GM23338 (cell line): ENCODE results near the gene CBY1. TPM values are rescaled to one million over a fixed set of nuclear protein-coding genes. Genes with fewer than 3 reads are reported as not detected.

Source experiments
- ATAC-seq: fragments of 200-7000 bp; cut with Tn5 transposase; 3 replicates; pipeline ENCODE4 v1.9.1; 2020
- DNase-seq: peaks from one replicate; pipeline ENCODE4 v3.0.0-alpha.2; 2015; ENCODE audit warnings: low spot score
- H2AFZ ChIP-seq: fragments of 200-600 bp; sonication (generic); 2 replicates; pipeline ENCODE4 v1.8.0; 2016; ENCODE audit warnings: antibody characterized with exemption, mild to moderate bottlenecking, moderate library complexity
- H3F3A ChIP-seq: fragments of 200-600 bp; sonication (generic); replicated peaks from 2 replicates; pipeline ENCODE4 v1.8.0; 2017; ENCODE audit warnings: antibody characterized with exemption, mixed run types, low read depth
- H3K27ac ChIP-seq: fragments of 200-600 bp; sonication (generic); 2 replicates; pipeline ENCODE4 v1.6.1; 2016; ENCODE audit warnings: low read depth
- H3K27me3 ChIP-seq: fragments of 200-600 bp; sonication (generic); 2 replicates; pipeline ENCODE4 v1.8.0; 2016; ENCODE audit warnings: mild to moderate bottlenecking, mixed run types, moderate library complexity; ENCODE audit not compliant: insufficient read depth
- H3K36me3 ChIP-seq: fragments of 200-600 bp; sonication (generic); 2 replicates; pipeline ENCODE4 v1.8.0; 2016; ENCODE audit warnings: mild to moderate bottlenecking; ENCODE audit not compliant: insufficient read depth
- H3K4me1 ChIP-seq: fragments of 200-600 bp; sonication (generic); 2 replicates; pipeline ENCODE4 v1.8.0; 2016; ENCODE audit warnings: mild to moderate bottlenecking, moderate library complexity; ENCODE audit not compliant: insufficient read depth
- H3K4me2 ChIP-seq: fragments of 200-600 bp; sonication (generic); 2 replicates; pipeline ENCODE4 v1.7.1; 2017; ENCODE audit warnings: mixed run types
- H3K4me3 ChIP-seq: fragments of 200-600 bp; sonication (generic); 2 replicates; pipeline ENCODE4 v1.6.1; 2016; ENCODE audit warnings: mixed run types
- H3K79me2 ChIP-seq: fragments of 200-600 bp; sonication (generic); replicated peaks from 2 replicates; pipeline ENCODE4 v1.8.0; 2017; ENCODE audit warnings: mild to moderate bottlenecking; ENCODE audit not compliant: insufficient read depth
- H3K9me2 ChIP-seq: fragments of 200-600 bp; sonication (generic); 2 replicates; pipeline ENCODE4 v1.8.0; 2017; ENCODE audit not compliant: insufficient read depth
- H4K20me1 ChIP-seq: fragments of 200-600 bp; sonication (generic); replicated peaks from 2 replicates; pipeline ENCODE4 v1.8.0; 2017; ENCODE audit warnings: mild to moderate bottlenecking; ENCODE audit not compliant: insufficient read depth
- H3K27ac Mint-ChIP-seq: 2 replicates; pipeline ENCODE4 v1.8.0; 2020; ENCODE audit warnings: inconsistent platforms, mild to moderate bottlenecking, moderate library complexity, mixed read lengths
- H3K27me3 Mint-ChIP-seq: 3 replicates; pipeline ENCODE4 v1.8.0; 2022; ENCODE audit warnings: low read depth, mild to moderate bottlenecking, moderate library complexity, mixed read lengths, inconsistent platforms; ENCODE audit not compliant: insufficient read depth, poor library complexity
- H3K36me3 Mint-ChIP-seq: 3 replicates; pipeline ENCODE4 v1.8.0; 2021; ENCODE audit warnings: low read depth, mild to moderate bottlenecking, inconsistent platforms, moderate library complexity, mixed read lengths
- H3K4me1 Mint-ChIP-seq: 3 replicates; pipeline ENCODE4 v1.8.0; 2020; ENCODE audit warnings: mild to moderate bottlenecking, inconsistent platforms, mixed read lengths
- H3K4me3 Mint-ChIP-seq: 3 replicates; pipeline ENCODE4 v1.8.0; 2021; ENCODE audit warnings: moderate library complexity, mild to moderate bottlenecking, inconsistent platforms, mixed read lengths
- H3K9me3 Mint-ChIP-seq: 3 replicates; pipeline ENCODE4 v1.8.0; 2020; ENCODE audit warnings: moderate library complexity, mild to moderate bottlenecking, inconsistent platforms, mixed read lengths
- CREB1 ChIP-seq: fragments of 250-450 bp; sonication (Bioruptor Pico); IDR thresholded peaks from 2 replicates; pipeline ENCODE4 v1.5.0; 2020; ENCODE audit warnings: low read depth, mild to moderate bottlenecking, moderate library complexity
- CTCF ChIP-seq, 2 experiments: fragments of 200-600 bp in 1 of 2; sonication (generic) in 1 of 2; conservative IDR thresholded peaks; 2 replicates each; pipeline versions ENCODE4 v1.5.1 to v1.6.1; 2016 to 2017; ENCODE audit warnings: antibody characterized with exemption in 2 of 2, low read depth in 2 of 2, mild to moderate bottlenecking in 2 of 2, moderate library complexity in 1 of 2
- EZH2 ChIP-seq: fragments of 200-600 bp; sonication (generic); IDR thresholded peaks from one replicate; pipeline ENCODE4 v1.8.0; 2017; ENCODE audit warnings: antibody characterized with exemption, mild to moderate bottlenecking, low read depth; ENCODE audit not compliant: unreplicated experiment
- EZH2phosphoT487 ChIP-seq: fragments of 200-600 bp; sonication (generic); IDR thresholded peaks from one replicate; pipeline ENCODE4 v1.8.1; 2018; ENCODE audit warnings: antibody characterized with exemption; ENCODE audit not compliant: unreplicated experiment
- JUNB ChIP-seq: IDR thresholded peaks from one replicate; pipeline ENCODE4 v1.6.1; 2016; ENCODE audit warnings: antibody characterized with exemption; ENCODE audit not compliant: unreplicated experiment
- NANOG ChIP-seq: IDR thresholded peaks from 2 replicates; pipeline ENCODE4 v1.6.1; 2016; ENCODE audit warnings: antibody characterized with exemption, borderline replicate concordance
- POLR2AphosphoS5 ChIP-seq: IDR thresholded peaks from 2 replicates; pipeline ENCODE4 v1.6.1; 2016; ENCODE audit warnings: antibody characterized with exemption, low read depth
- REST ChIP-seq: IDR thresholded peaks from one replicate; pipeline ENCODE4 v1.6.1; 2018; ENCODE audit warnings: antibody characterized with exemption; ENCODE audit not compliant: unreplicated experiment
- STAT1 ChIP-seq: IDR thresholded peaks from one replicate; pipeline ENCODE4 v1.6.1; 2016; ENCODE audit warnings: antibody characterized with exemption; ENCODE audit not compliant: unreplicated experiment
- ZNF114 ChIP-seq: fragments of 250-450 bp; sonication (Bioruptor Pico); IDR thresholded peaks from 2 replicates; pipeline ENCODE4 v1.5.0; 2020; ENCODE audit warnings: mild to moderate bottlenecking, moderate library complexity
- ZNF331 ChIP-seq: fragments of 250-450 bp; sonication (Bioruptor Pico); IDR thresholded peaks from 2 replicates; pipeline ENCODE4 v1.5.0; 2020; ENCODE audit warnings: low read depth, mild to moderate bottlenecking, moderate library complexity
- polyA plus RNA-seq: library from polyadenylated mRNA; unstranded; fragments of >200 nt; fragmentation: Nextera tagmentation; extraction: Ambion mirVana; gene quantifications from 2 replicates; pipeline ENCODE4 v1.2.1, GENCODE V29; 2016
- total RNA-seq: library from RNA; depleted of rRNA; stranded (reverse); fragments of >200 nt; shearing (Covaris generic); gene quantifications from 2 replicates; pipeline ENCODE4 v1.2.3, GENCODE V29; 2014
- TF ChIP-seq, protein P1 (sequence below): IDR thresholded peaks from 2 replicates; pipeline ENCODE4 v1.6.1; 2016; ENCODE audit warnings: antibody characterized with exemption
- TF ChIP-seq, protein P2 (sequence below): fragments of 250-450 bp; sonication (Bioruptor Pico); IDR thresholded peaks from 2 replicates; pipeline ENCODE4 v1.5.0; 2020; ENCODE audit warnings: mild to moderate bottlenecking, moderate library complexity

The CBY1 gene
- total and polyA plus RNA-seq, 2 experiments from 2014 or later = 12.8 to 36.4 TPM

DNA sequence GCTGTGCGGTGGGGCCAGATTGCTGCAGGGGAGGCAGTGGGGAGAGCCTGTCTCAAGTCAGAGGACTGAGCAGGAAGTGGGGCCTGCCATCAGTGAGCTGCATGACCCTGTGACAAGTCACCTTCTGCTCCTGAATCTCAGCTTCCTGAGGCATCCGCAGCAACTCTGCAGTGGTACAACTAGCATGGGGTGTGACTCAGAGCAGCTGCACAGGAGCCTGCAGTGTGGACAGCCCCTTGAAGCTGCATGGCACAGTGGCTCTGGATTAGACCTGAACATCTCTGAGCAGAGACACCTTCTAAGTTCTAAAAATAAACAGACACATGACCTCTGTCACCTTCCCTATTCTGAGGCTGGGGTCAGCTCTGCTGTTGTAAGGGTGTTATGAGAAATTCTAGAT is 18.2 kb upstream of the CBY1 start:
- DNase-seq (no peak), ATAC-seq (no peak)
- Mint-ChIP-seq H3K4me1 (no peaks in the 10 kb centered on the region), H3K27ac (no peak overlapping the region), H3K4me3 (no peak overlapping the region), H3K36me3 (peaks cover 5% of the 10 kb centered on the region), H3K9me3 (no peaks in the 10 kb centered on the region), H3K27me3 (peaks cover 9% of the 10 kb centered on the region)
- peaks cover 3% of the 10 kb centered on the region; the same call in 1 of the 2 replicates for H4K20me1 ChIP-seq
- no peaks in the 10 kb centered on the region for H3K4me1 ChIP-seq
- H3K4me2 ChIP-seq = no peak overlapping the region
- H3K4me3 ChIP-seq = no peak overlapping the region
- no peak overlapping the region for H3K27ac ChIP-seq
- H3K79me2 ChIP-seq = no peaks in the 10 kb centered on the region
- no peaks in the 10 kb centered on the region for H3F3A ChIP-seq
- no peaks in the 10 kb centered on the region for H3K9me2 ChIP-seq
- TF ChIP-seq, protein P1, sequence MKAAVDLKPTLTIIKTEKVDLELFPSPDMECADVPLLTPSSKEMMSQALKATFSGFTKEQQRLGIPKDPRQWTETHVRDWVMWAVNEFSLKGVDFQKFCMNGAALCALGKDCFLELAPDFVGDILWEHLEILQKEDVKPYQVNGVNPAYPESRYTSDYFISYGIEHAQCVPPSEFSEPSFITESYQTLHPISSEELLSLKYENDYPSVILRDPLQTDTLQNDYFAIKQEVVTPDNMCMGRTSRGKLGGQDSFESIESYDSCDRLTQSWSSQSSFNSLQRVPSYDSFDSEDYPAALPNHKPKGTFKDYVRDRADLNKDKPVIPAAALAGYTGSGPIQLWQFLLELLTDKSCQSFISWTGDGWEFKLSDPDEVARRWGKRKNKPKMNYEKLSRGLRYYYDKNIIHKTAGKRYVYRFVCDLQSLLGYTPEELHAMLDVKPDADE = no peak
- TF ChIP-seq CTCF (conservative IDR thresholded peaks at IDR 0.05; ENCODE audit: low read depth in 2 of 2) (no peak), REST (no peak), JUNB (no peak), CREB1 (no peak), POLR2AphosphoS5 (no peak), EZH2phosphoT487 (no peak), EZH2 (no peak), ZNF331 (CRISPR knock-in tag) (no peak), STAT1 (no peak), ZNF114 (CRISPR knock-in tag) (no peak), NANOG (no peak)
- TF ChIP-seq, protein P2, sequence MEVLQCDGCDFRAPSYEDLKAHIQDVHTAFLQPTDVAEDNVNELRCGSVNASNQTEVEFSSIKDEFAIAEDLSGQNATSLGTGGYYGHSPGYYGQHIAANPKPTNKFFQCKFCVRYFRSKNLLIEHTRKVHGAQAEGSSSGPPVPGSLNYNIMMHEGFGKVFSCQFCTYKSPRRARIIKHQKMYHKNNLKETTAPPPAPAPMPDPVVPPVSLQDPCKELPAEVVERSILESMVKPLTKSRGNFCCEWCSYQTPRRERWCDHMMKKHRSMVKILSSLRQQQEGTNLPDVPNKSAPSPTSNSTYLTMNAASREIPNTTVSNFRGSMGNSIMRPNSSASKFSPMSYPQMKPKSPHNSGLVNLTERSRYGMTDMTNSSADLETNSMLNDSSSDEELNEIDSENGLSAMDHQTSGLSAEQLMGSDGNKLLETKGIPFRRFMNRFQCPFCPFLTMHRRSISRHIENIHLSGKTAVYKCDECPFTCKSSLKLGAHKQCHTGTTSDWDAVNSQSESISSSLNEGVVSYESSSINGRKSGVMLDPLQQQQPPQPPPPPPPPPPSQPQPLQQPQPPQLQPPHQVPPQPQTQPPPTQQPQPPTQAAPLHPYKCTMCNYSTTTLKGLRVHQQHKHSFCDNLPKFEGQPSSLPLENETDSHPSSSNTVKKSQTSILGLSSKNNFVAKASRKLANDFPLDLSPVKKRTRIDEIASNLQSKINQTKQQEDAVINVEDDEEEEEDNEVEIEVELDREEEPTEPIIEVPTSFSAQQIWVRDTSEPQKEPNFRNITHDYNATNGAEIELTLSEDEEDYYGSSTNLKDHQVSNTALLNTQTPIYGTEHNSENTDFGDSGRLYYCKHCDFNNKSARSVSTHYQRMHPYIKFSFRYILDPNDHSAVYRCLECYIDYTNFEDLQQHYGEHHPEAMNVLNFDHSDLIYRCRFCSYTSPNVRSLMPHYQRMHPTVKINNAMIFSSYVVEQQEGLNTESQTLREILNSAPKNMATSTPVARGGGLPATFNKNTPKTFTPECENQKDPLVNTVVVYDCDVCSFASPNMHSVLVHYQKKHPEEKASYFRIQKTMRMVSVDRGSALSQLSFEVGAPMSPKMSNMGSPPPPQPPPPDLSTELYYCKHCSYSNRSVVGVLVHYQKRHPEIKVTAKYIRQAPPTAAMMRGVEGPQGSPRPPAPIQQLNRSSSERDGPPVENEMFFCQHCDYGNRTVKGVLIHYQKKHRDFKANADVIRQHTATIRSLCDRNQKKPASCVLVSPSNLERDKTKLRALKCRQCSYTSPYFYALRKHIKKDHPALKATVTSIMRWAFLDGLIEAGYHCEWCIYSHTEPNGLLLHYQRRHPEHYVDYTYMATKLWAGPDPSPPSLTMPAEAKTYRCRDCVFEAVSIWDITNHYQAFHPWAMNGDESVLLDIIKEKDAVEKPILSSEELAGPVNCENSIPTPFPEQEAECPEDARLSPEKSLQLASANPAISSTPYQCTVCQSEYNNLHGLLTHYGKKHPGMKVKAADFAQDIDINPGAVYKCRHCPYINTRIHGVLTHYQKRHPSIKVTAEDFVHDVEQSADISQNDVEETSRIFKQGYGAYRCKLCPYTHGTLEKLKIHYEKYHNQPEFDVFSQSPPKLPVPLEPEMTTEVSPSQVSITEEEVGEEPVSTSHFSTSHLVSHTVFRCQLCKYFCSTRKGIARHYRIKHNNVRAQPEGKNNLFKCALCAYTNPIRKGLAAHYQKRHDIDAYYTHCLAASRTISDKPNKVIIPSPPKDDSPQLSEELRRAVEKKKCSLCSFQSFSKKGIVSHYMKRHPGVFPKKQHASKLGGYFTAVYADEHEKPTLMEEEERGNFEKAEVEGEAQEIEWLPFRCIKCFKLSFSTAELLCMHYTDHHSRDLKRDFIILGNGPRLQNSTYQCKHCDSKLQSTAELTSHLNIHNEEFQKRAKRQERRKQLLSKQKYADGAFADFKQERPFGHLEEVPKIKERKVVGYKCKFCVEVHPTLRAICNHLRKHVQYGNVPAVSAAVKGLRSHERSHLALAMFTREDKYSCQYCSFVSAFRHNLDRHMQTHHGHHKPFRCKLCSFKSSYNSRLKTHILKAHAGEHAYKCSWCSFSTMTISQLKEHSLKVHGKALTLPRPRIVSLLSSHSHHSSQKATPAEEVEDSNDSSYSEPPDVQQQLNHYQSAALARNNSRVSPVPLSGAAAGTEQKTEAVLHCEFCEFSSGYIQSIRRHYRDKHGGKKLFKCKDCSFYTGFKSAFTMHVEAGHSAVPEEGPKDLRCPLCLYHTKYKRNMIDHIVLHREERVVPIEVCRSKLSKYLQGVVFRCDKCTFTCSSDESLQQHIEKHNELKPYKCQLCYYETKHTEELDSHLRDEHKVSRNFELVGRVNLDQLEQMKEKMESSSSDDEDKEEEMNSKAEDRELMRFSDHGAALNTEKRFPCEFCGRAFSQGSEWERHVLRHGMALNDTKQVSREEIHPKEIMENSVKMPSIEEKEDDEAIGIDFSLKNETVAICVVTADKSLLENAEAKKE (CRISPR knock-in tag) = no peak
- no peaks in the 10 kb centered on the region; the same call in 1 of the 2 replicates for H3K36me3 ChIP-seq
- no peaks in the 10 kb centered on the region for H3K27me3 ChIP-seq
- no peak overlapping the region for H2AFZ ChIP-seq
